Gastroesophageal sphincter (tissue), 3 donors: ENCODE data around the gene CTIF.
A peak's percentile ranks its signal among the peaks of the same experiment; 100 is the strongest.

ENCODE experiments used
- EP300 ChIP-seq: sonication (generic); formaldehyde crosslinking; IDR thresholded peaks from one replicate; pipeline ENCODE4 v1.6.1; 2017; ENCODE audit warnings: antibody characterized with exemption, mild to moderate bottlenecking
- POLR2A ChIP-seq, 2 donors: fragments of 450-650 bp; IDR thresholded peaks; one replicate each; pipeline ENCODE4 v1.6.1; 2017; ENCODE audit warnings: antibody characterized with exemption in 2 of 2, mild to moderate bottlenecking in 2 of 2, moderate library complexity in 1 of 2
- POLR2AphosphoS5 ChIP-seq: sonication (generic); formaldehyde crosslinking; IDR thresholded peaks from one replicate; pipeline ENCODE4 v1.6.1; 2017; ENCODE audit warnings: antibody characterized with exemption
- TF ChIP-seq, protein P1 (sequence below), 4 experiments: fragments of 200-600 bp in 2 of 4; fragments of 450-650 bp in 2 of 4; sonication (generic) in 1 of 4; IDR thresholded peaks; one replicate each; pipeline ENCODE4 v1.5.1; 2017 to 2019; ENCODE audit warnings: antibody characterized with exemption in 4 of 4, mild to moderate bottlenecking in 2 of 4, moderate library complexity in 2 of 4

DNA sequence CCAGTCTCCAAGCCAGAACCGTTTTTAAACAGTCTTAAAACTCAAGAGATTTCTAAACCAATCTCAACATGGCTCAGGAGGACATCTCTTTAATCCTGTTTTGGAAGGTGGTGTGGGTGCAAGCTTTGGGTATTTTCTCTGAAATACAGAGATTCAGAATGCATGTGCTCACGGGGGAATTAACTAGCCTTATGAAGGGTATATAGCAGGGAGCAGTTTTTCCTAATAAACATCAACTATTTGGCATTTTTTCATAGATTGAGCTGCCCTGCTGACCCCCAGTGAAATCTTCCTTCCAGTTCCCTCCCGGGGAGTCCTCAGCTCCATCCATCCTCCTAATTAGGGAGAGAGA is 289.3 kb downstream of the CTIF start:
- TF ChIP-seq, protein P1, sequence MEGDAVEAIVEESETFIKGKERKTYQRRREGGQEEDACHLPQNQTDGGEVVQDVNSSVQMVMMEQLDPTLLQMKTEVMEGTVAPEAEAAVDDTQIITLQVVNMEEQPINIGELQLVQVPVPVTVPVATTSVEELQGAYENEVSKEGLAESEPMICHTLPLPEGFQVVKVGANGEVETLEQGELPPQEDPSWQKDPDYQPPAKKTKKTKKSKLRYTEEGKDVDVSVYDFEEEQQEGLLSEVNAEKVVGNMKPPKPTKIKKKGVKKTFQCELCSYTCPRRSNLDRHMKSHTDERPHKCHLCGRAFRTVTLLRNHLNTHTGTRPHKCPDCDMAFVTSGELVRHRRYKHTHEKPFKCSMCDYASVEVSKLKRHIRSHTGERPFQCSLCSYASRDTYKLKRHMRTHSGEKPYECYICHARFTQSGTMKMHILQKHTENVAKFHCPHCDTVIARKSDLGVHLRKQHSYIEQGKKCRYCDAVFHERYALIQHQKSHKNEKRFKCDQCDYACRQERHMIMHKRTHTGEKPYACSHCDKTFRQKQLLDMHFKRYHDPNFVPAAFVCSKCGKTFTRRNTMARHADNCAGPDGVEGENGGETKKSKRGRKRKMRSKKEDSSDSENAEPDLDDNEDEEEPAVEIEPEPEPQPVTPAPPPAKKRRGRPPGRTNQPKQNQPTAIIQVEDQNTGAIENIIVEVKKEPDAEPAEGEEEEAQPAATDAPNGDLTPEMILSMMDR (IDR thresholded peaks at IDR 0.05) = peak in 1 of 4 experiments; percentile 11
- TF ChIP-seq POLR2AphosphoS5 = no peak
- TF ChIP-seq EP300 = no peak
- no peak for TF ChIP-seq POLR2A (IDR thresholded peaks at IDR 0.05)
